Endothelial cell of umbilical vein (primary cell): ENCODE measurements around the gene C21orf58. TPM values are rescaled to one million over a fixed set of nuclear protein-coding genes. Genes with fewer than 3 reads are reported as not detected.

Experiments used
- BruUV-seq: library from RNA; stranded (reverse); fragments of 400-500 nt; replicated peaks from 2 replicates; lab custom pipeline; 2021; lab: Mats Ljungman, UMichigan
- CTCF ChIA-PET: fragments of 300-600, 350-600 bp; sonication (Branson Sonifier 250); formaldehyde crosslinking; loops from one replicate; lab custom pipeline; 2021; ENCODE audit warnings: antibody characterized with exemption, inconsistent platforms; lab: Charles Lee
- POLR2A ChIA-PET: fragments of 300-600, 350-600 bp; sonication (Branson Sonifier 250); formaldehyde crosslinking; loops from one replicate; lab custom pipeline; 2021; ENCODE audit warnings: antibody characterized with exemption, inconsistent platforms; lab: Charles Lee
- DNase-seq: peaks from one replicate; pipeline ENCODE4 v3.0.0-alpha.2; 2011; ENCODE audit warnings: low read depth, low spot score
- FAIRE-seq: peaks from 2 replicates; lab custom pipeline; 2011; peaks lifted over from hg19 to GRCh38; lab: Jason Lieb, UNC
- H2AFZ ChIP-seq: 2 replicates; pipeline ENCODE4 v1.6.0; 2012; ENCODE audit warnings: low read depth, low read length, control low read depth, inconsistent platforms
- H3K27ac ChIP-seq: 2 replicates; pipeline ENCODE4 v1.5.1; 2011; ENCODE audit warnings: low read depth, mild to moderate bottlenecking, control low read depth, low read length, moderate library complexity; ENCODE audit not compliant: insufficient read depth
- H3K27me3 ChIP-seq, 2 experiments: 2 replicates each; pipeline versions ENCODE4 v1.6.0 to v1.6.1; 2011; ENCODE audit warnings: low read length in 2 of 2, mixed read lengths in 1 of 2; ENCODE audit not compliant: control insufficient read depth in 2 of 2, insufficient read depth in 2 of 2
- H3K36me3 ChIP-seq, 2 experiments: 2 replicates in 1 of 2; 3 replicates in 1 of 2; pipeline ENCODE4 v1.5.1; 2011; ENCODE audit warnings: low read length in 2 of 2, mild to moderate bottlenecking in 1 of 2, moderate library complexity in 1 of 2; ENCODE audit not compliant: control insufficient read depth in 2 of 2, insufficient read depth in 2 of 2; ENCODE audit errors: extremely low read depth in 1 of 2
- H3K4me1 ChIP-seq: 3 replicates; pipeline ENCODE4 v1.5.1; 2011; ENCODE audit warnings: mild to moderate bottlenecking, low read length; ENCODE audit not compliant: control insufficient read depth, insufficient read depth; ENCODE audit errors: extremely low read depth
- H3K4me2 ChIP-seq: 2 replicates; pipeline ENCODE4 v1.6.1; 2011; ENCODE audit warnings: low read length, control low read depth, mixed read lengths; ENCODE audit not compliant: insufficient read depth
- H3K4me3 ChIP-seq, 3 experiments: fragments of 200-600 bp in 1 of 3; sonication (generic), shearing (Covaris generic) in 1 of 3; replicated peaks in 1 of 3; 2 replicates each; pipeline ENCODE4 v1.5.1; 2011 to 2016; ENCODE audit warnings: control low read depth in 3 of 3, low read length in 3 of 3, mild to moderate bottlenecking in 2 of 3, inconsistent platforms in 1 of 3, low read depth in 1 of 3, moderate library complexity in 1 of 3; ENCODE audit not compliant: insufficient read depth in 1 of 3
- H3K79me2 ChIP-seq: 2 replicates; pipeline ENCODE4 v1.6.0; 2012; ENCODE audit warnings: low read length, inconsistent platforms; ENCODE audit not compliant: control insufficient read depth, insufficient read depth
- H3K9ac ChIP-seq: replicated peaks from 2 replicates; pipeline ENCODE3; 2011; ENCODE audit warnings: low read length, control low read depth; ENCODE audit not compliant: insufficient read depth; ENCODE audit errors: extremely low read depth
- H3K9me1 ChIP-seq: replicated peaks from 3 replicates; pipeline ENCODE4 v1.6.0; 2011; ENCODE audit warnings: mild to moderate bottlenecking, low read length; ENCODE audit not compliant: control insufficient read depth, insufficient read depth; ENCODE audit errors: extremely low read depth
- H3K9me3 ChIP-seq: replicated peaks from 2 replicates; pipeline ENCODE4 v1.5.1; 2012; ENCODE audit warnings: low read length, inconsistent platforms; ENCODE audit not compliant: control insufficient read depth, insufficient read depth
- H4K20me1 ChIP-seq: replicated peaks from 2 replicates; pipeline ENCODE3; 2011; ENCODE audit warnings: mild to moderate bottlenecking, low read length; ENCODE audit not compliant: control insufficient read depth, insufficient read depth; ENCODE audit errors: extremely low read depth
- EZH2 ChIP-seq: IDR thresholded peaks from 2 replicates; pipeline ENCODE4 v1.6.1; 2012; ENCODE audit warnings: borderline replicate concordance, low read depth, mild to moderate bottlenecking, moderate library complexity, low read length, inconsistent platforms; ENCODE audit not compliant: severe bottlenecking
- FOS ChIP-seq: IDR thresholded peaks from 2 replicates; pipeline ENCODE4 v1.6.1; 2011; ENCODE audit warnings: mild to moderate bottlenecking, low read length, moderate library complexity, borderline replicate concordance; ENCODE audit not compliant: insufficient read depth
- GATA2 ChIP-seq: IDR thresholded peaks from 2 replicates; pipeline ENCODE4 v1.7.0; 2011; ENCODE audit warnings: low read depth, mild to moderate bottlenecking, moderate library complexity, mixed read lengths, low read length; ENCODE audit not compliant: insufficient read length, insufficient read depth
- JUN ChIP-seq: IDR thresholded peaks from 2 replicates; pipeline ENCODE4 v1.6.1; 2011; ENCODE audit warnings: borderline replicate concordance, low read depth; ENCODE audit not compliant: insufficient read length, insufficient read depth
- MYC ChIP-seq: IDR thresholded peaks from one replicate; pipeline ENCODE4 v1.6.1; 2011; ENCODE audit warnings: mild to moderate bottlenecking, low read depth, low read length
- POLR2A ChIP-seq: IDR thresholded peaks from 2 replicates; pipeline ENCODE4 v1.6.1; 2012; ENCODE audit warnings: low read depth, mild to moderate bottlenecking, control low read depth, low read length
- POLR2AphosphoS5 ChIP-seq: IDR thresholded peaks from 2 replicates; pipeline ENCODE4 v1.6.1; 2012; ENCODE audit warnings: low read depth, mild to moderate bottlenecking, control low read depth, low read length, moderate library complexity; ENCODE audit not compliant: insufficient read depth
- dilution Hi-C: fragments of 300-500 bp; cut with MboI; formaldehyde crosslinking; loops from one replicate; pipeline ENCODE4 v1.15.0; 2019; ENCODE audit warnings: low sequenced_read_pairs; ENCODE audit not compliant: extremely low pct_ligation_motif_present
- intact Hi-C: fragments of 100-400 bp; cut with micrococcal nuclease; formaldehyde crosslinking; loops from one replicate; pipeline ENCODE4 v1.10.0; 2022
- polyA plus RNA-seq, 4 experiments: library from polyadenylated mRNA; depleted of rRNA in 3 of 4; stranded (reverse) in 3 of 4; unstranded in 1 of 4; fragments of >200 nt; gene quantifications; 2 replicates each; pipeline versions ENCODE4 v1.2.1 to v1.2.3, GENCODE V29; 2011 to 2012; ENCODE audit warnings: missing spikeins in 1 of 4
- total RNA-seq: library from RNA; stranded (reverse); gene quantifications from 2 replicates; pipeline ENCODE4 v1.2.3, GENCODE V29; 2021
- TF ChIP-seq, protein P1 (sequence below): IDR thresholded peaks from 2 replicates; pipeline ENCODE4 v1.6.1; 2011; ENCODE audit not compliant: insufficient read depth, insufficient read length
- TF ChIP-seq, protein P2 (sequence below), 2 donors: IDR thresholded peaks; 1 replicate in 1 of 2; 2 replicates in 1 of 2; pipeline ENCODE4 v1.5.1; 2011; ENCODE audit warnings: low read length in 2 of 2, mild to moderate bottlenecking in 2 of 2, moderate library complexity in 2 of 2, control low read depth in 1 of 2, inconsistent platforms in 1 of 2, low read depth in 1 of 2; ENCODE audit not compliant: insufficient read depth in 1 of 2; ENCODE audit errors: extremely low read depth in 1 of 2

The C21orf58 gene
- total and polyA plus RNA-seq, 2 donors (not counting 3 experiments of a cell fraction or from before 2014, with no cell fraction given) = 6.0 to 24.3 TPM

DNA sequence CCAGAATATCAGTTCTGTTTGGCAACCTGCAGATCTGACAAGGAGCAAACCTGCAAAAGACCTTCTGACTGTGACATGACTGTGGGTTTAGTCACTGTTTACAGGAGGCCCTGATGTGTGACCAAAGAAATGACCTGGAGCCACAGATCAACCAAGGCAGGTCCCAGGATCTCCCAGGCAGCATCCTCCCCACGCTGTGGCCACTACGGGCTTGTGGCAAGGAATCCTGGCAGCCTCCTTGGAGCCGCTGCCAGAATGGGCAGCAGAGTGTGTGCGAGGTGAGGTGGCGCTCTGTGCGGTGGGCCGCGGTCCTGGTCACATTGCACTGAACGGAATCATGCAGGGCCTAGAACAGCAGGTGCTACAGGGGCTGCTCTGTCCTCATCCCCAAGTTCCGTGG lies 54.2 kb downstream of the C21orf58 start:
- FAIRE-seq (no peak), DNase-seq (no peak)
- Histone ChIP-seq H3K9me3 (no peaks in the 10 kb centered on the region), H3K27ac (no peak overlapping the region), H3K27me3 (no peaks in the 10 kb centered on the region), H4K20me1 (no peaks in the 10 kb centered on the region), H3K9ac (no peak overlapping the region), H3K4me1 (no peaks in the 10 kb centered on the region), H3K4me3 (no peak overlapping the region), H2AFZ (no peak overlapping the region), H3K4me2 (no peak overlapping the region), H3K36me3 (peaks cover 30 to 62% of the 10 kb centered on the region in 2 experiments), H3K9me1 (no peaks in the 10 kb centered on the region), H3K79me2 (no peaks in the 10 kb centered on the region)
- BruUV-seq = no TSS peak
- ChIA-PET CTCF (no interaction called here), POLR2A (no interaction called here)
- intact Hi-C loops (no loop called here), dilution Hi-C loops (no loop called here)
- no peak for TF ChIP-seq GATA2
- TF ChIP-seq FOS = no peak
- no peak for TF ChIP-seq JUN
- no peak for TF ChIP-seq EZH2
- TF ChIP-seq MYC = no peak
- TF ChIP-seq, protein P1, sequence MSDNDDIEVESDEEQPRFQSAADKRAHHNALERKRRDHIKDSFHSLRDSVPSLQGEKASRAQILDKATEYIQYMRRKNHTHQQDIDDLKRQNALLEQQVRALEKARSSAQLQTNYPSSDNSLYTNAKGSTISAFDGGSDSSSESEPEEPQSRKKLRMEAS = no peak
- no peak for TF ChIP-seq POLR2A
- TF ChIP-seq, protein P2, sequence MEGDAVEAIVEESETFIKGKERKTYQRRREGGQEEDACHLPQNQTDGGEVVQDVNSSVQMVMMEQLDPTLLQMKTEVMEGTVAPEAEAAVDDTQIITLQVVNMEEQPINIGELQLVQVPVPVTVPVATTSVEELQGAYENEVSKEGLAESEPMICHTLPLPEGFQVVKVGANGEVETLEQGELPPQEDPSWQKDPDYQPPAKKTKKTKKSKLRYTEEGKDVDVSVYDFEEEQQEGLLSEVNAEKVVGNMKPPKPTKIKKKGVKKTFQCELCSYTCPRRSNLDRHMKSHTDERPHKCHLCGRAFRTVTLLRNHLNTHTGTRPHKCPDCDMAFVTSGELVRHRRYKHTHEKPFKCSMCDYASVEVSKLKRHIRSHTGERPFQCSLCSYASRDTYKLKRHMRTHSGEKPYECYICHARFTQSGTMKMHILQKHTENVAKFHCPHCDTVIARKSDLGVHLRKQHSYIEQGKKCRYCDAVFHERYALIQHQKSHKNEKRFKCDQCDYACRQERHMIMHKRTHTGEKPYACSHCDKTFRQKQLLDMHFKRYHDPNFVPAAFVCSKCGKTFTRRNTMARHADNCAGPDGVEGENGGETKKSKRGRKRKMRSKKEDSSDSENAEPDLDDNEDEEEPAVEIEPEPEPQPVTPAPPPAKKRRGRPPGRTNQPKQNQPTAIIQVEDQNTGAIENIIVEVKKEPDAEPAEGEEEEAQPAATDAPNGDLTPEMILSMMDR (IDR thresholded peaks at IDR 0.05; ENCODE audit: extremely low read depth in 1 of 2, insufficient read depth in 1 of 2, low read depth in 1 of 2, low read length in 2 of 2) = no peak
- no peak for TF ChIP-seq POLR2AphosphoS5
